Cardiac muscle cell (in vitro differentiated cells and primary cell): ENCODE measurements around the gene NLRC5. TPM values are rescaled to one million over a fixed set of nuclear protein-coding genes. Genes with fewer than 3 reads are reported as not detected.

Source experiments
- DNase-seq, 2 donors: peaks; one replicate each; pipeline versions ENCODE4 v3.0.0 to v3.0.0-alpha.2; 2010 to 2017; ENCODE audit warnings: low read depth in 1 of 2, low spot score in 1 of 2
- H3K27ac ChIP-seq: fragments of 200-600 bp; sonication (generic); 2 replicates; pipeline ENCODE4 v1.5.1; 2016
- H3K27me3 ChIP-seq: fragments of 200-600 bp; sonication (generic); 2 replicates; pipeline ENCODE4 v1.6.0; 2016; ENCODE audit warnings: control low read depth
- H3K36me3 ChIP-seq: fragments of 200-600 bp; sonication (generic); 2 replicates; pipeline ENCODE4 v1.5.1; 2016; ENCODE audit warnings: control low read depth
- H3K4me1 ChIP-seq: fragments of 200-600 bp; sonication (generic); 2 replicates; pipeline ENCODE4 v1.8.1; 2017; ENCODE audit warnings: low read depth, mild to moderate bottlenecking, mixed run types
- H3K4me3 ChIP-seq: fragments of 200-600 bp; sonication (generic); 2 replicates; pipeline ENCODE4 v1.5.1; 2016; ENCODE audit warnings: mild to moderate bottlenecking
- H3K9me3 ChIP-seq: fragments of 200-600 bp; sonication (generic); 2 replicates; pipeline ENCODE4 v1.5.1; 2017; ENCODE audit warnings: low read depth, mild to moderate bottlenecking, control low read depth
- polyA plus RNA-seq: library from polyadenylated mRNA; unstranded; fragments of >200 nt; fragmentation: Nextera tagmentation; extraction: Ambion mirVana; gene quantifications from 2 replicates; pipeline ENCODE4 v1.2.1, GENCODE V29; 2016
- total RNA-seq: library from RNA; depleted of rRNA; stranded (reverse); fragments of >200 nt; gene quantifications from 2 replicates; pipeline ENCODE4 v1.2.3, GENCODE V29; 2016
- TF ChIP-seq, protein P1 (sequence below): IDR thresholded peaks from 2 replicates; pipeline ENCODE4 v1.5.1; 2012; ENCODE audit warnings: low read depth, mild to moderate bottlenecking, low read length

The NLRC5 gene
- total and polyA plus RNA-seq, 2 experiments from 2014 or later: not detected

DNA sequence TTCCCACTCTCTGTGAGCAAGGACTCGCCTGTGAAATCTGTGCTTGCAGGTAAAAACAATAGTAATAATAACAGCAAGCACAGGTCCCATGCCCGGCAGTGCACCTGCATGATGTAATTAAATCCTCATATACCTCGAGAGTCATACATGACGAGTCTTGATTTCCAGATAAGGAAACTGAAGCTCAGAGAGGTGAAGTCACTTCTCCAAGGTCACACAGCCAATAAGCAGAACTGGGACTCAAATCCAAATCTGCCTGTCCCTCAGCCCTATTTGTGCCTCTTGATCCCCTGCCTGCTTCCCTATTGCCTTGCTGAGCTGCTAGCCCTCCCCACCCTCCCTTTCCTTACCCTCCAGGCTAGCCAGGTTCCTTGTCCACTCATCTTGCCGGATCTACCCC is 65.0 kb downstream of the NLRC5 start:
- no peak overlapping the region for H3K27ac ChIP-seq
- no peaks in the 10 kb centered on the region for H3K36me3 ChIP-seq
- H3K9me3 ChIP-seq: no peaks in the 10 kb centered on the region
- no peaks in the 10 kb centered on the region for H3K4me1 ChIP-seq
- DNase-seq: no peak
- TF ChIP-seq, protein P1, sequence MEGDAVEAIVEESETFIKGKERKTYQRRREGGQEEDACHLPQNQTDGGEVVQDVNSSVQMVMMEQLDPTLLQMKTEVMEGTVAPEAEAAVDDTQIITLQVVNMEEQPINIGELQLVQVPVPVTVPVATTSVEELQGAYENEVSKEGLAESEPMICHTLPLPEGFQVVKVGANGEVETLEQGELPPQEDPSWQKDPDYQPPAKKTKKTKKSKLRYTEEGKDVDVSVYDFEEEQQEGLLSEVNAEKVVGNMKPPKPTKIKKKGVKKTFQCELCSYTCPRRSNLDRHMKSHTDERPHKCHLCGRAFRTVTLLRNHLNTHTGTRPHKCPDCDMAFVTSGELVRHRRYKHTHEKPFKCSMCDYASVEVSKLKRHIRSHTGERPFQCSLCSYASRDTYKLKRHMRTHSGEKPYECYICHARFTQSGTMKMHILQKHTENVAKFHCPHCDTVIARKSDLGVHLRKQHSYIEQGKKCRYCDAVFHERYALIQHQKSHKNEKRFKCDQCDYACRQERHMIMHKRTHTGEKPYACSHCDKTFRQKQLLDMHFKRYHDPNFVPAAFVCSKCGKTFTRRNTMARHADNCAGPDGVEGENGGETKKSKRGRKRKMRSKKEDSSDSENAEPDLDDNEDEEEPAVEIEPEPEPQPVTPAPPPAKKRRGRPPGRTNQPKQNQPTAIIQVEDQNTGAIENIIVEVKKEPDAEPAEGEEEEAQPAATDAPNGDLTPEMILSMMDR: no peak
- H3K4me3 ChIP-seq: no peak overlapping the region
- no peaks in the 10 kb centered on the region for H3K27me3 ChIP-seq

DNA sequence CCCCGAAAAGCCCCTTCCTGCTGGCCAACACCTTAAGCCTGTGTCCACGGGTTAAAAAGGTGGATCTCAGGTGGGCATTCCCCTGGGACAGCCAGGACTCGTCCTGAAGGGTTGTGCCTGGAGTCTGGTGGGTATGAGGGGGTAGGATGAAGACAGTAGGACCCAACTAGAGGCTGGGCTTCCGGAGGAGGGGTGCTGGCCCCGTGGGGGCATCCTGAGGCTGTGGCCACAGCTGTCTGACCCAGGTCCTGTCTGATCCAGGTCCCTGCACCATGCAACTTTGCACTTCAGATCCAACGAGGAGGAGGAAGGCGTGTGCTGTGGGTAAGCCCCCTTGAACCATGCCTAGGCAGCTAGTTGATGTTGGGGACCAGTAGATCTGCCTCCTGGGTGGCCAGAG is 65.4 kb downstream of the NLRC5 start:
- Histone ChIP-seq H3K36me3 (no peaks in the 10 kb centered on the region), H3K9me3 (no peaks in the 10 kb centered on the region), H3K4me3 (no peak overlapping the region), H3K27ac (no peak overlapping the region), H3K4me1 (no peaks in the 10 kb centered on the region), H3K27me3 (no peaks in the 10 kb centered on the region)
- TF ChIP-seq, protein P1: no peak
- no peak for DNase-seq

DNA sequence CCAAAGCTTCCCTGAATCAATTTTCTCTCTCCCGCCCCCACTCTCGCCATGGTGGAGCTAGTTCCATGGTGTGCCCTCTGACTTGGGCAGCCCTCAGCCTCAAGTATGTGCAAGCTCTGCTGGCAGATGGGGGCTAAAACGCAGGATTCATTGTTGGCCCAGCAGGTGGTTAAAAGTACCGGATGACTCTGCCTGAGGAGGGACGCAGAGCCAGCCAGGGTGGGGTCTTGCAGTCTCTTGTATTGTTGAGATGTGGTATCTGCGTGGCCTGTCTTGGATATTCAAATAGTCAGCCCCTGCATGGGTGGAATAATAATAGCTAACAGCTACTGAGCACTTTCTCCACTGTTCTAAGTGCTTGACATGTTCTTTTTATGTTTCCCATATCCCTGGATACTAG is 66.3 kb downstream of the NLRC5 start:
- no peaks in the 10 kb centered on the region for H3K36me3 ChIP-seq
- TF ChIP-seq, protein P1: no peak
- no peaks in the 10 kb centered on the region for H3K9me3 ChIP-seq
- no peaks in the 10 kb centered on the region for H3K27me3 ChIP-seq
- no peak overlapping the region for H3K4me3 ChIP-seq
- no peak overlapping the region for H3K27ac ChIP-seq
- DNase-seq: no peak
- H3K4me1 ChIP-seq: no peaks in the 10 kb centered on the region

DNA sequence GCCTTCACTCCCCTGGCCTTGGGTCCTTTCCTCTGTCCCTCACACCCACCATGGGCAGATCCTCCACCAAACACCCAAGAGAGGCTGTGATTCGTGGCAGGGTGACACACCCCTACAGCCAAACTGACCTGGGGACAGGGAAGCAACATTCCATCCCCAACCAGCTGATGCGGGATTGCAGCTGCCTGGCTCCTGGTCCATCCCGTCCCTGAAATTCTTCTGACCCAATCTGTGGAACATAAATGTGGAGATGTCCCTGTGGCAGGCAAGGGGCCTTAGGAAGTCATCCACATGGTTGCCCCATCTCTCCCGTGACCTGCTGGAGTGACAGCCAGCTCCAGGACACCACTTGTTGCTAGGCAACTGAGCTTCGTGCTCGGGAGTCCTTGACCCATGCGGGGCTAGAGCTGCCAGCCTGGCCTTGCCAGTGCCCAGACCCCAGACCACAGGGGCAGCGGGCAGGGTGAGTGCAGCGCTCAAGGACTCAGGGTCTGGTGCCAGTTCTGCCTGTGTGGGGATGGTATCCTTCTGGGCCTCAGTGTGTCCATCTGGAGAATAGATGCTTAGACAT is 69.0 kb downstream of the NLRC5 start:
- Histone ChIP-seq H3K4me3 (no peak overlapping the region), H3K9me3 (no peaks in the 10 kb centered on the region), H3K27me3 (no peaks in the 10 kb centered on the region), H3K36me3 (no peaks in the 10 kb centered on the region), H3K27ac (no peak overlapping the region), H3K4me1 (no peaks in the 10 kb centered on the region)
- DNase-seq: no peak
- TF ChIP-seq, protein P1: no peak

DNA sequence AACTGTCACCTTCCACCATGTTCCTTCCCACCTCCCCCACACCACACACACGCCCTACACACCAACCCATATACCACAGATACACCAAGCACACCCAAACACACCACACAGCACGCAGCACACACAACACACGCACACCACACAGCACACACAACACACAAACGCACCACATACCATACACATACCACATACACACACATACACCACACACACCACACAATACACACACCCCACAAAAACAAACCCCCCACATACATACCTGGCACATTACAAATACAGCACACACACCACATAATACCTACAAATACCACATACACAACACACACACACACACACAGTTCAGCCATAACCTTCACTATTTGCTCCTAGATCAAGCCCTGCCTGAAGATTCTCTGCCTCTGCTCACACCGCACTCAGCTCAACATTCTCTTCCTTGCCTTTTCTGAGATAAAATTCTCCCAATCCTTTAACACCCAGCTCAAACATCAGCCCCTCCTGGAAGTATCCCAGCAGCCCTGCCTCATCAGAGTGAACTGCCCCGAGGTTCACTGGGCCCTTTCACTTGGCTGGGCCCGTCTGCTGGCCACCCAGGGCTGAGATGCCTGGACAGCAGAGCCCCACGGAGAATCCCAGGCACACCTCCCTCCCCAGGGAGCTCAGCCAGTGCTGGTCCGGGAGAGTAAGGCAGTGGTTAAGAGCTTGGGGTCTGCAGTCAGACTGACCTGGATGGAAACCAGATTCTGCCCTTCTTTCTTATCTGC is 71.1 kb downstream of the NLRC5 start:
- DNase-seq: peak in 1 of 2 donors; percentile 60
- no peak overlapping the region for H3K4me3 ChIP-seq
- H3K4me1 ChIP-seq: no peaks in the 10 kb centered on the region
- TF ChIP-seq, protein P1: no peak
- H3K27me3 ChIP-seq: no peaks in the 10 kb centered on the region
- H3K9me3 ChIP-seq: no peaks in the 10 kb centered on the region
- no peaks in the 10 kb centered on the region for H3K36me3 ChIP-seq
- H3K27ac ChIP-seq: no peak overlapping the region
